Activated CD8-positive, alpha-beta T cell treated with anti-CD3 and anti-CD28 coated beads, Interleukin-2, amount 10 ng/mL, durations not matched to agents 7 days and 5 days (primary cell): ENCODE results near the gene CD4. TPM values are rescaled to one million over a fixed set of nuclear protein-coding genes. Genes with fewer than 3 reads are reported as not detected.
A peak's percentile ranks its signal among the peaks of the same experiment; 100 is the strongest.
"Not testable (repeated sequence)": the region's sequence is repeated elsewhere in the genome, so short reads cannot be mapped to it uniquely, and the experiment has no call there.

Experiments
- ATAC-seq: fragments of 150-1000 bp; cut with Tn5 transposase; one replicate; pipeline ENCODE4 v1.10.0; 2021; ENCODE audit warnings: moderate library complexity
- CTCF ChIA-PET: fragments of 350-600 bp; sonication (Branson Sonifier 250); formaldehyde crosslinking; loops from one replicate; lab custom pipeline; 2021; ENCODE audit warnings: antibody characterized with exemption; lab: Charles Lee
- POLR2A ChIA-PET: fragments of 350-600 bp; sonication (Branson Sonifier 250); formaldehyde crosslinking; loops from one replicate; lab custom pipeline; 2021; ENCODE audit warnings: antibody characterized with exemption; lab: Charles Lee
- DNase-seq: peaks from one replicate; pipeline ENCODE4 v3.0.0-alpha.2; 2020
- H3K27ac Mint-ChIP-seq: one replicate; pipeline ENCODE4 v1.8.0; 2021; ENCODE audit warnings: mild to moderate bottlenecking, mixed read lengths
- H3K27me3 Mint-ChIP-seq: one replicate; pipeline ENCODE4 v1.8.0; 2021; ENCODE audit warnings: low read depth, mixed read lengths
- H3K36me3 Mint-ChIP-seq: one replicate; pipeline ENCODE4 v1.8.0; 2021; ENCODE audit warnings: low read depth, mixed read lengths
- H3K4me1 Mint-ChIP-seq: one replicate; pipeline ENCODE4 v1.8.0; 2021; ENCODE audit warnings: low read depth, mixed read lengths
- H3K4me3 Mint-ChIP-seq: one replicate; pipeline ENCODE4 v1.8.0; 2021; ENCODE audit warnings: mild to moderate bottlenecking, mixed read lengths
- H3K9me3 Mint-ChIP-seq: one replicate; pipeline ENCODE4 v1.8.0; 2022; ENCODE audit warnings: mixed read lengths; ENCODE audit not compliant: insufficient read depth
- total RNA-seq, 2 experiments: library from RNA; stranded (reverse); gene quantifications; one replicate each; pipeline ENCODE4 v1.2.3, GENCODE V29; 2021

Gene CD4
- total RNA-seq, 2 experiments from 2014 or later = 0.90 to 1.6 TPM

DNA sequence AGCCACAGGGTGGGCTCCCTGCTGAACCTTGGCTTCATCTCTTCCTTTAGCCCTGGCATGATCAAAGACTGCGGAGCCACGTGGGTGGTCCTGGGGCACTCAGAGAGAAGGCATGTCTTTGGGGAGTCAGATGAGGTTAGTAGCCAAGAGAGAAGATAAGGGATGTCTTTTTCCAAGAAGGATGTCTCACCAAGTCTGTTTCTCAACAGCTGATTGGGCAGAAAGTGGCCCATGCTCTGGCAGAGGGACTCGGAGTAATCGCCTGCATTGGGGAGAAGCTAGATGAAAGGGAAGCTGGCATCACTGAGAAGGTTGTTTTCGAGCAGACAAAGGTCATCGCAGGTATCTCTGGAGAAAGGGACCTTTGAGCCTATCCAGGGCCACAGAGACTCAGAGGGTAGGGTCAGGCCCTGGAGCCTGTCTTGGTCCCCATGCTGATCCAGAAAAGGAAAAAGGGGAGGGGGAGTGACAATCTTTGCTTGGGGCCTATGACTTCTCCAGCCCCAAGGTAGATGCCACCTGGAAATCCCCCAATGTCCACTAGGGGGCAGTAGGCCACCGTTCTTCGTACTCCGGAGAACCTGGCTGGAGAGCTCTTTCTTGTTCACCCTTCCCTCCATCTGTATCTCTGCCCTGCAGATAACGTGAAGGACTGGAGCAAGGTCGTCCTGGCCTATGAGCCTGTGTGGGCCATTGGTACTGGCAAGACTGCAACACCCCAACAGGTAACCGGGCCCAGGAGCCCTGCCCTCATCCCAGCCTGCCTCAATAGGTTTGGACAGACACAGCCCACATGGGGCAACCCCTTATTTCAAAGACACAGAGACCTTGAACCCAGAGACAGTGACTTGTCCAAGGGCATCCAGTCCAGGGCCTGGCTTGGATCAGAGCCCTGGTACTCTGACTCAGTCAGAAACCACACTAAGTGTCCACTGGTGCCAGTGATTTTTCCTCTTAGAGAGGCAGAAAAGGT is 80.0 kb downstream of the CD4 start:
- ChIA-PET CTCF (interaction anchor here (0.6 to 6.1 kb wide), 41 partner anchors 8 to 530 kb away, joined by 3 to 121 read pairs (median 5); partner anchors contain the start of genes C12orf57, CDCA3, COPS7A and LAG3), POLR2A (interaction anchor here (0.6 to 6.8 kb wide), 15 partner anchors 16 to 96 kb away, joined by 3 to 93 read pairs (median 4); partner anchors contain the start of genes C12orf57, CDCA3, RNU7-1 and USP5)
- Mint-ChIP-seq H3K4me1 (peaks cover 61% of the 10 kb centered on the region), H3K27me3 (no peaks in the 10 kb centered on the region), H3K4me3 (peak overlapping the region; percentile 98), H3K27ac (peak overlapping the region; percentile 94), H3K9me3 (no peaks in the 10 kb centered on the region), H3K36me3 (peaks cover 71% of the 10 kb centered on the region)
- ATAC-seq (peak; percentile 5), DNase-seq (peak; percentile 91)

DNA sequence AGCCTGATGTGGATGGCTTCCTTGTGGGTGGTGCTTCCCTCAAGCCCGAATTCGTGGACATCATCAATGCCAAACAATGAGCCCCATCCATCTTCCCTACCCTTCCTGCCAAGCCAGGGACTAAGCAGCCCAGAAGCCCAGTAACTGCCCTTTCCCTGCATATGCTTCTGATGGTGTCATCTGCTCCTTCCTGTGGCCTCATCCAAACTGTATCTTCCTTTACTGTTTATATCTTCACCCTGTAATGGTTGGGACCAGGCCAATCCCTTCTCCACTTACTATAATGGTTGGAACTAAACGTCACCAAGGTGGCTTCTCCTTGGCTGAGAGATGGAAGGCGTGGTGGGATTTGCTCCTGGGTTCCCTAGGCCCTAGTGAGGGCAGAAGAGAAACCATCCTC is 81.0 kb downstream of the CD4 start:
- Mint-ChIP-seq H3K36me3 (peaks cover 66% of the 10 kb centered on the region), H3K27ac (peak overlapping the region; percentile 96), H3K4me3 (peak overlapping the region; percentile 13), H3K4me1 (peaks cover 67% of the 10 kb centered on the region)
- ATAC-seq, H3K9me3 Mint-ChIP-seq, DNase-seq, H3K27me3 Mint-ChIP-seq: not testable (repeated sequence)
- CTCF ChIA-PET = interaction anchor here (1.3 to 6.1 kb wide), 12 partner anchors 15 to 243 kb away, joined by 3 to 121 read pairs (median 8); partner anchors contain the start of genes CDCA3, PTPN6 and USP5
- POLR2A ChIA-PET = interaction anchor here (0.9 to 6.8 kb wide), 5 partner anchors 17 to 55 kb away, joined by 3 to 93 read pairs (median 24); partner anchors contain the start of genes CDCA3 and USP5

Other genes with a start within 250 kb of the CD4 start
- gene IFFO1, start 233.5 kb upstream of the CD4 start, total RNA-seq = 10 to 100 TPM; 24.9 to 25.5 TPM
- gene NOP2, start 221.2 kb upstream of the CD4 start, total RNA-seq = 10 to 100 TPM; 84.2 to 87.6 TPM
- gene CHD4, start 182.1 kb upstream of the CD4 start, total RNA-seq = 100 to 1,000 TPM; 277 to 292 TPM
- 10 to 100 TPM; 16.5 to 16.8 TPM for gene LPAR5, start 153.6 kb upstream of the CD4 start, total RNA-seq
- 1 to 10 TPM in 1 of 2 experiments, under 1 TPM in 1; 0.76 to 1.7 TPM for gene ACRBP, start 142.1 kb upstream of the CD4 start, total RNA-seq
- gene ING4, start 126.4 kb upstream of the CD4 start, total RNA-seq = 10 to 100 TPM; 24.9 TPM
- gene ZNF384, start 100.2 kb upstream of the CD4 start, total RNA-seq = 10 to 100 TPM; 71.9 to 76.4 TPM
- gene PIANP, start 88.7 kb upstream of the CD4 start, total RNA-seq = not detected
- gene COPS7A, start 65.5 kb upstream of the CD4 start, total RNA-seq = 10 to 100 TPM; 26.9 to 29.7 TPM
- gene MLF2, start 36.4 kb upstream of the CD4 start, total RNA-seq = 100 to 1,000 TPM; 109 to 113 TPM
- gene PTMS, start 23.2 kb upstream of the CD4 start, total RNA-seq = 10 to 100 TPM; 42.9 to 47.4 TPM
- 10 to 100 TPM; 43.0 to 45.2 TPM for gene LAG3, start 17.0 kb upstream of the CD4 start, total RNA-seq
- gene GPR162, start 32.3 kb downstream of the CD4 start, total RNA-seq = under 1 TPM; 0.13 to 0.34 TPM
- gene P3H3, start 38.9 kb downstream of the CD4 start, total RNA-seq = under 1 TPM in 1 of 2 experiments, not detected in 1; 0.26 TPM
- gene GNB3, start 51.4 kb downstream of the CD4 start, total RNA-seq = under 1 TPM in 1 of 2 experiments, not detected in 1; 0.08 TPM
- gene CDCA3, start 61.8 kb downstream of the CD4 start, total RNA-seq = 100 to 1,000 TPM; 103 to 115 TPM
- gene USP5, start 62.6 kb downstream of the CD4 start, total RNA-seq = 100 to 1,000 TPM; 105 to 108 TPM
- gene TPI1, start 78.0 kb downstream of the CD4 start, total RNA-seq = 1,000 to 10,000 TPM; 1,505 to 1,545 TPM
- gene SPSB2, start 83.8 kb downstream of the CD4 start, total RNA-seq = 10 to 100 TPM in 1 of 2 experiments, 1 to 10 TPM in 1; 10.0 to 11.2 TPM
- 1 to 10 TPM; 6.5 to 8.6 TPM for gene LRRC23, start 115.3 kb downstream of the CD4 start, total RNA-seq
- 100 to 1,000 TPM; 133 to 141 TPM for gene ENO2, start 125.1 kb downstream of the CD4 start, total RNA-seq
- 10 to 100 TPM; 21.6 to 24.5 TPM for gene ATN1, start 138.4 kb downstream of the CD4 start, total RNA-seq
- not detected for gene RNU7-1, start 154.3 kb downstream of the CD4 start, total RNA-seq
- gene C12orf57, start 154.5 kb downstream of the CD4 start, total RNA-seq = 100 to 1,000 TPM; 184 to 185 TPM
- 100 to 1,000 TPM; 354 to 397 TPM for gene PTPN6, start 161.8 kb downstream of the CD4 start, total RNA-seq
- 100 to 1,000 TPM; 226 to 236 TPM for gene PHB2, start 181.1 kb downstream of the CD4 start, total RNA-seq
- 10 to 100 TPM; 54.9 to 58.7 TPM for gene EMG1, start 181.4 kb downstream of the CD4 start, total RNA-seq
- 10 to 100 TPM; 37.3 to 40.3 TPM for gene LPCAT3, start 228.9 kb downstream of the CD4 start, total RNA-seq